A673 (cell line): ENCODE data around the gene GPR39. TPM values are rescaled to one million over a fixed set of nuclear protein-coding genes. Genes with fewer than 3 reads are reported as not detected.

Source experiments
- BruUV-seq: library from RNA; stranded (reverse); fragments of 400-500 nt; replicated peaks from 2 replicates; lab custom pipeline; 2021; lab: Mats Ljungman, UMichigan
- CTCF ChIA-PET: fragments of 300-600 bp; sonication (Branson Sonifier 250); formaldehyde crosslinking; loops from one replicate; lab custom pipeline; 2022; ENCODE audit warnings: antibody characterized with exemption; lab: Charles Lee
- POLR2A ChIA-PET: fragments of 300-600 bp; sonication (Branson Sonifier 250); formaldehyde crosslinking; loops from one replicate; lab custom pipeline; 2022; ENCODE audit warnings: antibody characterized with exemption; ENCODE audit not compliant: low non-redundant PET; lab: Charles Lee
- DNase-seq: peaks from one replicate; pipeline ENCODE4 v3.0.0-alpha.2; 2015; ENCODE audit warnings: low spot score
- H3K27ac ChIP-seq: fragments of 200-600 bp; sonication (generic); 2 replicates; pipeline ENCODE4 v1.5.1; 2016; ENCODE audit warnings: mixed run types, low read depth, mild to moderate bottlenecking, mixed read lengths, antibody characterized with exemption, low read length; ENCODE audit not compliant: poor library complexity, severe bottlenecking
- H3K27me3 ChIP-seq: fragments of 200-600 bp; sonication (generic); replicated peaks from 2 replicates; pipeline ENCODE4 v1.6.1; 2017; ENCODE audit warnings: mixed run types, low read depth, mild to moderate bottlenecking, mixed read lengths, antibody characterized with exemption, low read length; ENCODE audit not compliant: insufficient read depth, poor library complexity
- H3K36me3 ChIP-seq: fragments of 200-600 bp; sonication (generic); 2 replicates; pipeline ENCODE4 v1.6.1; 2016; ENCODE audit warnings: mixed run types, mild to moderate bottlenecking, mixed read lengths, antibody characterized with exemption, low read length; ENCODE audit not compliant: insufficient read depth, poor library complexity, severe bottlenecking
- H3K4me1 ChIP-seq: fragments of 200-600 bp; sonication (generic); 2 replicates; pipeline ENCODE4 v1.6.1; 2017; ENCODE audit warnings: mixed run types, mild to moderate bottlenecking, mixed read lengths, antibody characterized with exemption, low read length; ENCODE audit not compliant: insufficient read depth, poor library complexity, severe bottlenecking
- H3K4me3 ChIP-seq: fragments of 200-600 bp; sonication (generic); 2 replicates; pipeline ENCODE4 v1.5.1; 2016; ENCODE audit warnings: low read depth, mixed run types, mild to moderate bottlenecking, mixed read lengths, low read length; ENCODE audit not compliant: poor library complexity, severe bottlenecking
- H3K9me3 ChIP-seq: fragments of 200-600 bp; sonication (generic); 2 replicates; pipeline ENCODE4 v1.6.1; 2016; ENCODE audit warnings: mixed run types, low read depth, mild to moderate bottlenecking, mixed read lengths, antibody characterized with exemption, low read length; ENCODE audit not compliant: poor library complexity, severe bottlenecking
- CTCF ChIP-seq: fragments of 300-800, 200-600 bp; sonication (generic); conservative IDR thresholded peaks from 2 replicates; pipeline ENCODE4 v1.5.1; 2017; ENCODE audit warnings: low read depth, mild to moderate bottlenecking, antibody characterized with exemption, low read length, moderate library complexity, mixed read lengths
- EZH2 ChIP-seq: fragments of 200-600 bp; sonication (generic); IDR thresholded peaks from 2 replicates; pipeline ENCODE4 v1.6.1; 2017; ENCODE audit warnings: borderline replicate concordance, low read depth, mild to moderate bottlenecking, mixed read lengths, antibody characterized with exemption, low read length; ENCODE audit not compliant: poor library complexity, severe bottlenecking
- intact Hi-C: fragments of 100-400 bp; cut with micrococcal nuclease; formaldehyde crosslinking; loops from one replicate; pipeline ENCODE4 v1.10.0; 2022; ENCODE audit not compliant: unreplicated experiment
- total RNA-seq: library from RNA; stranded (reverse); gene quantifications from 2 replicates; pipeline ENCODE4 v1.2.3, GENCODE V29; 2021

GPR39 gene
- total RNA-seq, 1 experiment from 2014 or later = 3.6 TPM

- Histone ChIP-seq H3K27ac (no peak overlapping the region), H3K4me1 (peaks cover 17% of the 10 kb centered on the region), H3K4me3 (no peak overlapping the region), H3K27me3 (no peaks in the 10 kb centered on the region), H3K36me3 (no peaks in the 10 kb centered on the region), H3K9me3 (no peaks in the 10 kb centered on the region)
- BruUV-seq = no TSS peak
- intact Hi-C loops = loop anchor here (5.0 to 10.0 kb wide), 3 partner anchors 118 to 507 kb away; no protein-coding TSS in a partner anchor
- ChIA-PET CTCF (no interaction called here), POLR2A (interaction anchor here (0.6 kb wide), 1 partner anchor 1829 kb away, joined by 3 read pairs; the partner anchor contains the start of gene ARHGEF4)
- TF ChIP-seq EZH2 (no peak), CTCF (no peak)
- DNase-seq = no peak
Measured at GRCh38 chr2:132665401-132666140, 249.0 kb downstream of the GPR39 start.

GRCh38 chr2:132667706-132668105 is 251.1 kb downstream of the GPR39 start:
- no peak for TF ChIP-seq EZH2
- TF ChIP-seq CTCF = no peak
- CTCF ChIA-PET = no interaction called here
- Histone ChIP-seq H3K27me3 (no peaks in the 10 kb centered on the region), H3K9me3 (no peaks in the 10 kb centered on the region), H3K27ac (no peak overlapping the region), H3K36me3 (no peaks in the 10 kb centered on the region), H3K4me1 (peaks cover 31% of the 10 kb centered on the region), H3K4me3 (peak overlapping the region; percentile 68)
- no TSS peak for BruUV-seq
- intact Hi-C loops = loop anchor here (5.0 to 10.0 kb wide), 3 partner anchors 120 to 505 kb away; no protein-coding TSS in a partner anchor
- no peak for DNase-seq
- POLR2A ChIA-PET = no interaction called here

GRCh38 chr2:132668189-132668823 is 251.7 kb downstream of the GPR39 start:
- POLR2A ChIA-PET = no interaction called here
- TF ChIP-seq EZH2 = no peak
- peak; percentile 62 for TF ChIP-seq CTCF
- no TSS peak for BruUV-seq
- H3K4me3 ChIP-seq = peak overlapping the region; percentile 68
- H3K27ac ChIP-seq = no peak overlapping the region
- peaks cover 37% of the 10 kb centered on the region for H3K4me1 ChIP-seq
- no peaks in the 10 kb centered on the region for H3K27me3 ChIP-seq
- intact Hi-C loops = loop anchor here (5.0 to 10.0 kb wide), 3 partner anchors 121 to 504 kb away; no protein-coding TSS in a partner anchor
- DNase-seq = peak; percentile 80
- CTCF ChIA-PET = interaction anchor here (1.0 to 1.2 kb wide), 2 partner anchors 121 to 320 kb away, joined by 3 read pairs; no protein-coding TSS in a partner anchor
- H3K36me3 ChIP-seq = no peaks in the 10 kb centered on the region
- no peaks in the 10 kb centered on the region for H3K9me3 ChIP-seq
